Activated naive CD4-positive, alpha-beta T cell treated with anti-CD3 and anti-CD28 coated beads, Interleukin-2, amount 50 U/mL, for 24 hours (primary cell): Measurements from ENCODE around the gene KIRREL3.
"Not testable (repeated sequence)": the region's sequence is repeated elsewhere in the genome, so short reads cannot be mapped to it uniquely, and the experiment has no call there.

ENCODE experiments used
- H3K27ac Mint-ChIP-seq: one replicate; pipeline ENCODE4 v1.8.0; 2021; ENCODE audit warnings: mild to moderate bottlenecking, mixed read lengths
- H3K27me3 Mint-ChIP-seq: one replicate; pipeline ENCODE4 v1.8.0; 2021; ENCODE audit warnings: mixed read lengths
- H3K36me3 Mint-ChIP-seq: one replicate; pipeline ENCODE4 v1.8.0; 2021; ENCODE audit warnings: mixed read lengths
- H3K4me1 Mint-ChIP-seq: one replicate; pipeline ENCODE4 v1.8.0; 2021; ENCODE audit warnings: mixed read lengths
- H3K4me3 Mint-ChIP-seq: one replicate; pipeline ENCODE4 v1.8.0; 2021; ENCODE audit warnings: mild to moderate bottlenecking, mixed read lengths
- H3K9me3 Mint-ChIP-seq: one replicate; pipeline ENCODE4 v1.8.0; 2021; ENCODE audit warnings: mixed read lengths

KIRREL3 gene

GRCh38 chr11:126406368-126406767, 594.2 kb downstream of the KIRREL3 start:
- Mint-ChIP-seq H3K4me3 (no peak overlapping the region), H3K27ac (no peak overlapping the region), H3K36me3 (peaks cover 2% of the 10 kb centered on the region), H3K27me3 (no peaks in the 10 kb centered on the region), H3K9me3 (no peaks in the 10 kb centered on the region), H3K4me1 (no peaks in the 10 kb centered on the region)

DNA sequence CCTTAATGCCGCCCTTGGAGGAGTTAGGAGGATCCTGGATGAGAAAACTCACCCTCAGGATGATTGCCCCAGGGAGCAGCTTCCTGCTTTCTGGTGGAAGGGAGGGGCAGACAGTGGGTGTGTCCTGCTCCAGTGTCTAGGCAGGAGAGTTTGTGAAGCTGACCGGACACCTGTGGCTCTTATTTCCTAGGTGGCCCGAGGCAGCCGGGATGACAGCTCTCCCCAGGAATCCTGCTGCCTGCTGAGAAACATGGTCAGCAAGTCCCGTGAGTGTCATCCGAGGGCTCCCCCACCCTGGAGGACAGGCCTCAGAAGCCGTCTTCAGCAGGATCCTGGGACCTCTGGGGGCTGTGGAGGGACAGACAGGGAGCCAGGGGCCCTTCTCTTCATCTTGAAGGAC, 594.7 kb downstream of the KIRREL3 start:
- H3K4me1 Mint-ChIP-seq: no peaks in the 10 kb centered on the region
- no peaks in the 10 kb centered on the region for H3K27me3 Mint-ChIP-seq
- H3K36me3 Mint-ChIP-seq: peaks cover 2% of the 10 kb centered on the region
- no peak overlapping the region for H3K4me3 Mint-ChIP-seq
- H3K9me3 Mint-ChIP-seq: no peaks in the 10 kb centered on the region
- H3K27ac Mint-ChIP-seq: no peak overlapping the region

- H3K4me3 Mint-ChIP-seq: no peak overlapping the region
- H3K9me3 Mint-ChIP-seq: no peaks in the 10 kb centered on the region
- H3K27ac Mint-ChIP-seq: no peak overlapping the region
- no peaks in the 10 kb centered on the region for H3K4me1 Mint-ChIP-seq
- H3K36me3 Mint-ChIP-seq: peaks cover 2% of the 10 kb centered on the region
- no peaks in the 10 kb centered on the region for H3K27me3 Mint-ChIP-seq
These were observed 595.2 kb downstream of the KIRREL3 start for GRCh38 chr11:126405374-126405773.

DNA sequence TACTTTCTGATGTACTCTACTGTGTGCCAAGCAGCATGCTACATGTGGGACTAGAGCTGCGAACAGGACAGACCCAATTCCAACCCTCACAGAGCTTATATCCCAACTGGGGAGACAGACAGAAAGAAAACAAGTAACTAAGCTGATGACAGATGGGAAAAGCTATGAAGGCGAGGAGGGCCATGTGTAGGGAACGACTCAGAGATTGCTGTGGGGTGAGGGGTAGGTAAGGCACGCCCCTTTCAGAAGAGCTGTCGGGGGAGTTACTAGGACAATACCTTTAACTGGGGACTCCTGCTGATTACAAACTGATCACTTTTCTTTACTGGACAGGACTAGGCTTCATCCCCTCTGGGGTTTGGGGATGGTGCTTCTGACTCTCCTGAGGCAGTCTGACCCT, 596.2 kb downstream of the KIRREL3 start:
- Mint-ChIP-seq H3K4me1 (no peaks in the 10 kb centered on the region), H3K9me3 (no peaks in the 10 kb centered on the region), H3K36me3 (peaks cover 2% of the 10 kb centered on the region), H3K27ac (no peak overlapping the region), H3K4me3 (no peak overlapping the region), H3K27me3 (no peaks in the 10 kb centered on the region)

DNA sequence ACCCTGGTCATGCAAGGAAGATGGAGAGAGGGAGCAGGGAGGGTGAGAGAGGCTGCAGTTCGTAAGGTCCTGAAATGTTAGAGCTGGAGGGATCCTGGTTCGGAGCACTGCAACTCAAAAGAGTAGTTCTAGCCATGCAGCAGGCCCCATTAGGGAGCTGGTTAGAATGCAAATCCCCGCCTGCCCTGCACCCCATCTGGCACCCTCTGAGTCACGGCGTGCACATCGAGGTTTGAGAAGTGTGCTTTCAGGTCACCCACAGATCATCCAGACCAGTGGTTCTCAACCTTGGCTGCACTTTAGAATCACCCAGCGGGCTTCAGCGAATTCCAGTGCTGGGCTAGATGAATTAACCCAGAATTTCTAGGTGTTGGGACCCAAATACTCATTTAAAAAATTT, 596.9 kb downstream of the KIRREL3 start:
- Mint-ChIP-seq H3K27ac (no peak overlapping the region), H3K27me3 (no peaks in the 10 kb centered on the region), H3K36me3 (no peaks in the 10 kb centered on the region), H3K4me1 (no peaks in the 10 kb centered on the region), H3K9me3 (no peaks in the 10 kb centered on the region), H3K4me3 (no peak overlapping the region)

DNA sequence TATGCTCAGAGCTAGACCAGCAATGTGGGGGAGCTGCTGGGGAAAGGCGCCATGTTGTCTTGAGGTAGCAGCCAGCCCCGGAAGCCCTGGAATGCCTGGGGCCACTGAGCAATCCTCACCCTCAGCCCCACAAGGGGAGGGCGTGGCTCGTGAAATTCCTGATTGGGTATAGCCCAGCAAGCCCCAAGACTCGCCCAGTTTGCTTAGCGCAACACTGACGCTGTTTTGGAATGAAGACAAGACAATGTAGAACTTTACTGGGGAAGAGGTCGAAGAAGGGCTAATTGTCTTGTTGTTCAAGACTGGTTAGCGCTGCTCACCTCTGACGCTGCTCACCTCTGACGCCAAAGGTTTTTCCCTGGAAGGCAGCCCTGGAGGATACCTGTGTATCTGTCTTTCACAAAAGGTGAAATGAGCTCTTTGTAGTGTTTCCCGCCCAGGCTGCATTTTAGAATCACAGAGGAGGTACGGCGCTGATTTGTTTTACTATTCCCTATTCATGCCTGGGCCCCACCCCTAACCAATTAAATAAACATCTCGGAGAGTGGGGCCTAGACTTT, 597.5 kb downstream of the KIRREL3 start:
- Mint-ChIP-seq H3K27me3 (no peaks in the 10 kb centered on the region), H3K4me1 (no peaks in the 10 kb centered on the region), H3K27ac (no peak overlapping the region), H3K4me3 (no peak overlapping the region), H3K9me3 (no peaks in the 10 kb centered on the region), H3K36me3 (no peaks in the 10 kb centered on the region)

- no peaks in the 10 kb centered on the region for H3K27me3 Mint-ChIP-seq
- H3K4me1 Mint-ChIP-seq: no peaks in the 10 kb centered on the region
- no peaks in the 10 kb centered on the region for H3K9me3 Mint-ChIP-seq
- H3K4me3 Mint-ChIP-seq: no peak overlapping the region
- H3K36me3 Mint-ChIP-seq: no peaks in the 10 kb centered on the region
- no peak overlapping the region for H3K27ac Mint-ChIP-seq
These were observed 600.1 kb downstream of the KIRREL3 start for GRCh38 chr11:126400479-126400878.

- Mint-ChIP-seq H3K36me3 (no peaks in the 10 kb centered on the region), H3K4me3 (no peak overlapping the region), H3K4me1 (no peaks in the 10 kb centered on the region), H3K27ac (no peak overlapping the region), H3K9me3 (no peaks in the 10 kb centered on the region), H3K27me3 (no peaks in the 10 kb centered on the region)
These were observed 600.6 kb downstream of the KIRREL3 start for GRCh38 chr11:126400019-126400418.

- H3K36me3 Mint-ChIP-seq: no peaks in the 10 kb centered on the region
- no peaks in the 10 kb centered on the region for H3K4me1 Mint-ChIP-seq
- no peaks in the 10 kb centered on the region for H3K27me3 Mint-ChIP-seq
- no peak overlapping the region for H3K4me3 Mint-ChIP-seq
- no peaks in the 10 kb centered on the region for H3K9me3 Mint-ChIP-seq
- H3K27ac Mint-ChIP-seq: no peak overlapping the region
These were observed 601.8 kb downstream of the KIRREL3 start for GRCh38 chr11:126398721-126399120.

DNA sequence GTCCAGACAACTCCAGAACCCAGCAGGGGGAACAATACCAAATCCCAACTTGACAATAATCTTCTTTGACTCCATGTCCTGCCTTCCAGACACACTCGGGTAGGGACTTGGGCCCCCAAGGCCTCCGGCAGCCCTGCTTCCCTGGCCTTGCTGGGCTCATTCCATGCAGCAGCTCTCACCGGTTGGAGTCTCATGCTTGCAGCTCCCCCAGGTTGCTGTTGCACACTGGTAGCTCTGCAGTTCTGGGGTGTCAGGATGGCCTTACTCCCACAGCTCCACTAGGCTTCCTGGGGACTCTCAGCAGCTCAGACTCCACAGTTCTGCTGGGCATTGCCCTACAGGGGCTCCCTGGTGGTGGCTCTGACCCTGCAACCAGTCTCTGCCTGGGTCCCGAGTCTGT, 602.3 kb downstream of the KIRREL3 start:
- Mint-ChIP-seq H3K27ac (no peak overlapping the region), H3K36me3 (no peaks in the 10 kb centered on the region), H3K27me3 (no peaks in the 10 kb centered on the region), H3K4me1 (no peaks in the 10 kb centered on the region), H3K4me3 (no peak overlapping the region), H3K9me3 (no peaks in the 10 kb centered on the region)

DNA sequence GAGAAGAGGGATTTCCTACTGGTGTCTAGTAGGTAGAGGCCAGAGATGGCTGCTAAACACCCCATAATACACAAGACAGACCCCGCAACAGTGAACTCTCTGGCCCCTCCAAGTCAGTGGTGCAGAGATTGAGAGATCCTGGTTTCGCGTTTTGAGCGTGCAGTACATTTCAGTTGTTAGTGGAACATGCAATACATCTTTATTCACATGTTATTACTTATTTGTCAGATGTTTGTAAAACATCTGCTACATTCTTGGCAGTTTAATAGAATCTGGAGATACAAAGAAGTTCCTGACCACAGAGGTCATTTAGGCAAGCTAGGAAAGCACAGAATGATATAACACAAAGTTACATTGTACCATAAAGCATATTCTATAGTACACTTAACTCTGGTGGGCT, 603.6 kb downstream of the KIRREL3 start:
- Mint-ChIP-seq H3K9me3 (no peaks in the 10 kb centered on the region), H3K36me3 (no peaks in the 10 kb centered on the region), H3K27ac (no peak overlapping the region), H3K4me3 (no peak overlapping the region), H3K27me3 (no peaks in the 10 kb centered on the region), H3K4me1 (peaks cover 4% of the 10 kb centered on the region)

DNA sequence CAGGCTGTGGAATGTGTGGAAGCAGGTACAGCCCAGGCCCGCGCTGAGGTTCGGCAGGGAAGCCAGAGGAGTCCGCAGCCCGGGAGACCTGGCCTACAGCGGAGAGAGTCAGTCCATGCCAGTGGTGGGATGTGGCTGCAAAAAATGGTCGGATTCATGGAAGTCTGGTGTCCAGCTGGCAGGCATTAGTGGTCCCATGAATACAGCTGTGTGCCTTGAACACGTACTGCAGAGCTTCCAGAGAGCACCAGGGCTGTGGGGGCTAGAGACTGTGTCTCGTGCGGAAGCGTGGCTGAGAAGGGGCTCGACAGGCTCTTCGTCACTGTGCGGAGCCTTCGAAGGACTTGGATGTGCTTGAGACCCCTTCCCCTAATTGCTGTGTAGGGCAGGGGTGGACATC, 604.3 kb downstream of the KIRREL3 start:
- not testable (repeated sequence) for H3K27me3 Mint-ChIP-seq, H3K36me3 Mint-ChIP-seq, H3K4me1 Mint-ChIP-seq, H3K9me3 Mint-ChIP-seq, H3K27ac Mint-ChIP-seq, H3K4me3 Mint-ChIP-seq

DNA sequence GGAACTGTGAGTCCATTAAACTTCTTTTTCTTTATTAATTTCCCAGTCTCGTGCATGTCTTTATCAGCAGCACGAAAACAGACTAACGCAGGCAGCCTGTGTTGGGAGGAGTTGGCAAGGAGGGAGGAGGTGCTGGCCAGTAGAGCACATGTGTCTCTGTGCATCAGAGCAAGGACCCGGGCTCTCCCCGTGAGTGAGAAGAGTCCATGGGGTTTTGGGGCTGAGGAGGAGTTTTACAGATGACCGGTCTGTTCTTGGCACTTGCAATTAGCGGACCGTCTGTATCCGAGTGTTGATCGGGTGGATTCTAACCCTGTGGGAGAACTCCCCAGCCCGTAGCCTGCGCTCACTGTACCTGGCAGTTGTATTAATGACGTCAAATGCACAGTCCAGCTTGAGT, 604.8 kb downstream of the KIRREL3 start:
- H3K4me1 Mint-ChIP-seq, H3K4me3 Mint-ChIP-seq, H3K9me3 Mint-ChIP-seq, H3K36me3 Mint-ChIP-seq, H3K27me3 Mint-ChIP-seq, H3K27ac Mint-ChIP-seq: not testable (repeated sequence)

- not testable (repeated sequence) for H3K27me3 Mint-ChIP-seq, H3K27ac Mint-ChIP-seq, H3K9me3 Mint-ChIP-seq, H3K4me1 Mint-ChIP-seq, H3K4me3 Mint-ChIP-seq, H3K36me3 Mint-ChIP-seq
These were observed 605.9 kb downstream of the KIRREL3 start for GRCh38 chr11:126394634-126395072.

DNA sequence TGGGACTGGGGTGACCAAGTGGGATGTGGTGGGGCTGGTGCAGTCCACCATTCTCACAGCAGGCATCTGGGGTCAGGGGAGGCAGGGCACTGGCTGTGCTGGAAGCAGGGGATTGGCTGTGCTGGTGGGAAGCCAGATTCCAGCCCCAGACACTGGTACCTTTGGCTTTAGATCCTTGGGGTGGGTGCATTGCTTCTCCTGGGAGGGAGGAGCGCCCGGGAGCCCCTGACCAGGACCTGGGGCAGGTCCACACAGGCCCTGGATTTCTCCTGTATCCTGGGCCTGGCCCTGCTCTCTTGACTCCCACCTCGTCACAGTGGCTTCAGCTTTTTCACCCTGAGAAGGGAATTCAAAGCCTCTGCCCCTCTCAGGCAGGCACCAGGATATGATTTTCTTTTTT, 606.5 kb downstream of the KIRREL3 start:
- Mint-ChIP-seq H3K4me1 (peaks cover 4% of the 10 kb centered on the region), H3K27ac (no peak overlapping the region), H3K36me3 (no peaks in the 10 kb centered on the region), H3K9me3 (no peaks in the 10 kb centered on the region), H3K4me3 (no peak overlapping the region), H3K27me3 (no peaks in the 10 kb centered on the region)

GRCh38 chr11:126393143-126393542, 607.4 kb downstream of the KIRREL3 start:
- Mint-ChIP-seq H3K36me3 (no peaks in the 10 kb centered on the region), H3K27me3 (no peaks in the 10 kb centered on the region), H3K4me1 (peaks cover 4% of the 10 kb centered on the region), H3K27ac (no peak overlapping the region), H3K9me3 (no peaks in the 10 kb centered on the region), H3K4me3 (no peak overlapping the region)

GRCh38 chr11:126392633-126393013, 607.9 kb downstream of the KIRREL3 start:
- Mint-ChIP-seq H3K4me1 (peaks cover 4% of the 10 kb centered on the region), H3K9me3 (no peaks in the 10 kb centered on the region), H3K36me3 (no peaks in the 10 kb centered on the region), H3K27ac (no peak overlapping the region), H3K27me3 (no peaks in the 10 kb centered on the region), H3K4me3 (no peak overlapping the region)
